Measurements from ENCODE around the gene GYG1. TPM values are rescaled to one million over a fixed set of nuclear protein-coding genes. Genes with fewer than 3 reads are reported as not detected.

GYG1 gene
- total RNA-seq, 2 donors from 2014 or later: 22.3 to 27.4 TPM

- H3K36me3 Mint-ChIP-seq (ENCODE audit: low read depth): peaks cover 18% of the 10 kb centered on the region
- no peaks in the 10 kb centered on the region for H3K9me3 ChIP-seq (ENCODE audit: control insufficient read depth, low read length, poor library complexity, severe bottlenecking)
- ATAC-seq: no peak
- no peak overlapping the region for H3K27ac Mint-ChIP-seq
- H3K4me3 Mint-ChIP-seq: no peak overlapping the region
- H3K27me3 Mint-ChIP-seq: no peaks in the 10 kb centered on the region
- H3K4me1 Mint-ChIP-seq: peaks cover 20% of the 10 kb centered on the region
- no peak for DNase-seq
These were observed 22.4 kb downstream of the GYG1 start for GRCh38 chr3:149013726-149014125.

- H3K9me3 ChIP-seq (ENCODE audit: control insufficient read depth, low read length, poor library complexity, severe bottlenecking): no peaks in the 10 kb centered on the region
- H3K27me3 Mint-ChIP-seq: no peaks in the 10 kb centered on the region
- H3K4me3 Mint-ChIP-seq: peak overlapping the region; percentile 8
- no peak for ATAC-seq
- H3K27ac Mint-ChIP-seq: peak overlapping the region; percentile 12
- H3K4me1 Mint-ChIP-seq: peaks cover 26% of the 10 kb centered on the region
- H3K36me3 Mint-ChIP-seq (ENCODE audit: low read depth): peaks cover 16% of the 10 kb centered on the region
- DNase-seq: no peak
These were observed 24.1 kb downstream of the GYG1 start for GRCh38 chr3:149015393-149015792.

- Mint-ChIP-seq H3K36me3 (ENCODE audit: low read depth) (peaks cover 13% of the 10 kb centered on the region), H3K4me3 (no peak overlapping the region), H3K4me1 (peaks cover 25% of the 10 kb centered on the region), H3K27ac (no peak overlapping the region), H3K27me3 (no peaks in the 10 kb centered on the region)
- DNase-seq: no peak
- H3K9me3 ChIP-seq (ENCODE audit: control insufficient read depth, low read length, poor library complexity, severe bottlenecking): no peaks in the 10 kb centered on the region
- ATAC-seq: no peak
These were observed 24.9 kb downstream of the GYG1 start for GRCh38 chr3:149016242-149016641.

- Mint-ChIP-seq H3K27ac (no peak overlapping the region), H3K4me1 (peaks cover 26% of the 10 kb centered on the region), H3K36me3 (ENCODE audit: low read depth) (peaks cover 13% of the 10 kb centered on the region), H3K4me3 (no peak overlapping the region), H3K27me3 (no peaks in the 10 kb centered on the region)
- no peak for ATAC-seq
- H3K9me3 ChIP-seq (ENCODE audit: control insufficient read depth, low read length, poor library complexity, severe bottlenecking): no peaks in the 10 kb centered on the region
- DNase-seq: no peak
These were observed 25.6 kb downstream of the GYG1 start for GRCh38 chr3:149016669-149017541.

DNA sequence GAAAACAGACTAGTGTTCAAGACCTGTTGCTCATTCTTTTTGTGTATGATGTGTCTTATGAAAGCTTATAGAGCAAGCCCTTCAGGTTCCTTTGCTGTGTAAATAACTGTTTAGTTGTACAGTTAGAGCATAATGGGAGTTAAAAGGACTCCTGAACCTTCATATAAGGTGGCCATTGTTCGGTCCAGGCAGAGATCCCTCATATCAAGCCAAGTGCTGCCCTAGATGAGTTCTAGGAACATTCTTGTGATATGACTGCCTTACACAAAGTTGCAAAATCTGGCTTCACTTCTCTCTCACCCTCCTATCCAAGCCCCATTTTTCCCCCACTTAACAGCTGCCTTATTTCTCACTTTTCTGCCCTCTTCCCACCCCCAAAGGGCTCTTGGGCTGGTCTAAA lies 26.9 kb downstream of the GYG1 start:
- DNase-seq: no peak
- no peaks in the 10 kb centered on the region for H3K9me3 ChIP-seq (ENCODE audit: control insufficient read depth, low read length, poor library complexity, severe bottlenecking)
- Mint-ChIP-seq H3K27ac (peak overlapping the region; percentile 47), H3K4me1 (peaks cover 27% of the 10 kb centered on the region), H3K27me3 (no peaks in the 10 kb centered on the region), H3K4me3 (no peak overlapping the region), H3K36me3 (ENCODE audit: low read depth) (peaks cover 13% of the 10 kb centered on the region)
- ATAC-seq: no peak

GRCh38 chr3:149019580-149019979 lies 28.2 kb downstream of the GYG1 start:
- Mint-ChIP-seq H3K4me1 (peaks cover 24% of the 10 kb centered on the region), H3K27me3 (no peaks in the 10 kb centered on the region), H3K4me3 (no peak overlapping the region), H3K36me3 (ENCODE audit: low read depth) (peaks cover 11% of the 10 kb centered on the region), H3K27ac (no peak overlapping the region)
- DNase-seq (no peak), ATAC-seq (no peak)
- H3K9me3 ChIP-seq (ENCODE audit: control insufficient read depth, low read length, poor library complexity, severe bottlenecking): no peaks in the 10 kb centered on the region

- ATAC-seq (no peak), DNase-seq (no peak)
- H3K27ac Mint-ChIP-seq: no peak overlapping the region
- no peak overlapping the region for H3K4me3 Mint-ChIP-seq
- H3K27me3 Mint-ChIP-seq: no peaks in the 10 kb centered on the region
- H3K9me3 ChIP-seq (ENCODE audit: control insufficient read depth, low read length, poor library complexity, severe bottlenecking): no peaks in the 10 kb centered on the region
- peaks cover 8% of the 10 kb centered on the region for H3K36me3 Mint-ChIP-seq (ENCODE audit: low read depth)
- peaks cover 21% of the 10 kb centered on the region for H3K4me1 Mint-ChIP-seq
These were observed 29.0 kb downstream of the GYG1 start for GRCh38 chr3:149020196-149020838.

DNA sequence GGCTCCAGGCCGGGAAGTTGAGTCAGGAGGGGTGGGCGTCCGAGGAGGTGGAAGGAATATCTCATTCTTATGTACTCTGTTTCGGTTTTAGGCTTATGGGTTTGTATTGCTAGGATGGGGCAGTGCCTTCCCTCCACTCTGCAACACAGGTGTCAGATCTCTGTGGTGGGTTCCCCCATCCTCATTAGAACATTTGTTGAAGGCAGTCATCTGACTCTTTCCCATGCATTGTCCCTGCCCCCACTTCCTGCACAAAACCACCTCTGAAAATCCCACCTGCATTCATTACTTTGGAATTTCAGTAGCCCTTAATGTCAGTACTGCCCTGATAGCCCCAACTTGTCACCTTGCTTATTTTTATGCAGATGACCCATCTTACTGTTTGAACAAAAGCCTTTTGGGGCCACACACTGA lies 29.5 kb downstream of the GYG1 start:
- DNase-seq: no peak
- H3K36me3 Mint-ChIP-seq (ENCODE audit: low read depth): peaks cover 4% of the 10 kb centered on the region
- ATAC-seq: no peak
- H3K9me3 ChIP-seq (ENCODE audit: control insufficient read depth, low read length, poor library complexity, severe bottlenecking): no peaks in the 10 kb centered on the region
- no peaks in the 10 kb centered on the region for H3K27me3 Mint-ChIP-seq
- H3K4me3 Mint-ChIP-seq: no peak overlapping the region
- H3K4me1 Mint-ChIP-seq: peaks cover 18% of the 10 kb centered on the region
- H3K27ac Mint-ChIP-seq: no peak overlapping the region

GRCh38 chr3:149021830-149022229 lies 30.5 kb downstream of the GYG1 start:
- H3K4me3 Mint-ChIP-seq: no peak overlapping the region
- no peaks in the 10 kb centered on the region for H3K27me3 Mint-ChIP-seq
- H3K4me1 Mint-ChIP-seq: peaks cover 18% of the 10 kb centered on the region
- no peak for DNase-seq
- H3K36me3 Mint-ChIP-seq (ENCODE audit: low read depth): peaks cover 4% of the 10 kb centered on the region
- H3K9me3 ChIP-seq (ENCODE audit: control insufficient read depth, low read length, poor library complexity, severe bottlenecking): no peaks in the 10 kb centered on the region
- no peak for ATAC-seq
- H3K27ac Mint-ChIP-seq: no peak overlapping the region

DNA sequence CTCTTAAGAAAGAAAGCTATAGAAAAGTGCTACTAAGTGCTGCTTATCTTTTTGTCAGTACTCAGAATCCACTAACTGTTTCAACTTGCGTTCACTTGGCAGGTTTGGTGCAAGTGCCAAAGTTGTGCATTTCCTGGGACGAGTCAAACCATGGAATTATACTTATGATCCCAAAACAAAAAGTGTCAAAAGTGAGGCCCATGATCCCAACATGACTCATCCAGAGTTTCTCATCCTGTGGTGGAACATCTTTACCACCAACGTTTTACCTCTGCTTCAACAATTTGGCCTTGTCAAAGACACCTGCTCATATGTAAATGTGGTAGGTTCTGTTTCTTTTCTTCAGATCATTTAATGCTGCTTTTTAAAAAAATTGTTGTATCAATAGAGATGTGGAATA lies 32.6 kb downstream of the GYG1 start:
- peaks cover 18% of the 10 kb centered on the region for H3K4me1 Mint-ChIP-seq
- no peaks in the 10 kb centered on the region for H3K27me3 Mint-ChIP-seq
- DNase-seq (no peak), ATAC-seq (no peak)
- no peak overlapping the region for H3K27ac Mint-ChIP-seq
- H3K36me3 Mint-ChIP-seq (ENCODE audit: low read depth): peaks cover 4% of the 10 kb centered on the region
- no peaks in the 10 kb centered on the region for H3K9me3 ChIP-seq (ENCODE audit: control insufficient read depth, low read length, poor library complexity, severe bottlenecking)
- no peak overlapping the region for H3K4me3 Mint-ChIP-seq

DNA sequence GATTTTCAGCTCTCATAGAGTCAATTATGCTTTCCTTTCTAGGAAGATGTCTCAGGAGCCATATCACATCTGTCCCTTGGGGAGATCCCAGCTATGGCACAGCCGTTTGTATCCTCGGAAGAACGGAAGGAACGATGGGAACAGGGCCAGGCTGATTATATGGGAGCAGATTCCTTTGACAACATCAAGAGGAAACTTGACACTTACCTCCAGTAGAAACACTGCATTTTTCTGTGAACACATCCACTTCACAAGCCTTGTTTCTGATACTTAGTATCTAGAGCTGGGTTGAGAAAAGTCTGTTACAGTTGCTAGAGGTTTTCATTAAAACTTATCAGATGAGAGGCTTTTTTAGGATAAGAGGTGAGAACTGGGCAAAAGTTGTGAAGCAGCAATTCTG lies 35.4 kb downstream of the GYG1 start:
- Mint-ChIP-seq H3K4me1 (peaks cover 6% of the 10 kb centered on the region), H3K27ac (peak overlapping the region; percentile 32), H3K36me3 (ENCODE audit: low read depth) (peaks cover 4% of the 10 kb centered on the region), H3K4me3 (no peak overlapping the region), H3K27me3 (no peaks in the 10 kb centered on the region)
- H3K9me3 ChIP-seq (ENCODE audit: control insufficient read depth, low read length, poor library complexity, severe bottlenecking): no peaks in the 10 kb centered on the region
- ATAC-seq: no peak
- no peak for DNase-seq

DNA sequence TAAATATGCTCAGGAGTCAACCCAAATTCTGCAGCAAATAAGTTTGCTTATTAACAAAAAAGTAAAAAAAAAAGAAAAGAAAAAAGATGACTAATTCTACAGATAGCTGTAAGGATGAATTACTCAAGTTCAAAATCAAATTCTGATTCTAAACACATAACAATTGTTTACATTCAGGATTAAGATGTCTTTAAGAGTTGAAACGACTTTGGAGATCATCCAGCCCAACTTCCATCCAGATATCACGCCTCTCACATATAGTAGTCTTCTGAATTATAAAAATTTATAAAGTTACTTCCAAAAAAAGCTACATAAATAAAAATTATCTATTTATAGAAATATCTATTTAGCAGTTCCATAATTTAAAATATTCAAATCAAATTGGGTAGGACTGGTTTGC lies 39.8 kb downstream of the GYG1 start:
- ATAC-seq (no peak), DNase-seq (no peak)
- Mint-ChIP-seq H3K4me1 (peaks cover 2% of the 10 kb centered on the region), H3K27me3 (no peaks in the 10 kb centered on the region), H3K27ac (no peak overlapping the region), H3K36me3 (ENCODE audit: low read depth) (no peaks in the 10 kb centered on the region), H3K4me3 (no peak overlapping the region)
- H3K9me3 ChIP-seq (ENCODE audit: control insufficient read depth, low read length, poor library complexity, severe bottlenecking): no peaks in the 10 kb centered on the region

DNA sequence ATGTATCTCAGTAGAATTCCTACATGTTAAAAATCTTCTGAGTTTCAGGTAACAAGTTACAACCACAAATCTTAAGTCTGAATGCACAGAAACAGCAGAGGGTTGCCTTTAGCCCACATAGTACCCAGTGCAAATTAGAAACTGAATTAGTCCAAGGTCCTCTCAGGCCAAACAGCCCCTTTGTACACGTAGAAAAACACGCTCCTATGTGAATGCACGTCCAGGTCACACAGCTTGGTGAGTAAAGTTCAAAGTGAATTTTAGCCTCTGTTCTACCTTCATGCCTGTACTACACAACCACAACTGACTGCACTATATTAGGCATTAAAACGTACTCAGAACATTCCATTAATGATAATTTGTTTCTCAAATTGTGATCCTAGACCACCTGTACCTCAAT lies 46.3 kb downstream of the GYG1 start:
- no peak for DNase-seq
- Mint-ChIP-seq H3K4me3 (no peak overlapping the region), H3K27ac (no peak overlapping the region), H3K4me1 (peaks cover 5% of the 10 kb centered on the region), H3K27me3 (no peaks in the 10 kb centered on the region), H3K36me3 (ENCODE audit: low read depth) (peaks cover 5% of the 10 kb centered on the region)
- ATAC-seq: no peak
- H3K9me3 ChIP-seq (ENCODE audit: control insufficient read depth, low read length, poor library complexity, severe bottlenecking): no peaks in the 10 kb centered on the region

DNA sequence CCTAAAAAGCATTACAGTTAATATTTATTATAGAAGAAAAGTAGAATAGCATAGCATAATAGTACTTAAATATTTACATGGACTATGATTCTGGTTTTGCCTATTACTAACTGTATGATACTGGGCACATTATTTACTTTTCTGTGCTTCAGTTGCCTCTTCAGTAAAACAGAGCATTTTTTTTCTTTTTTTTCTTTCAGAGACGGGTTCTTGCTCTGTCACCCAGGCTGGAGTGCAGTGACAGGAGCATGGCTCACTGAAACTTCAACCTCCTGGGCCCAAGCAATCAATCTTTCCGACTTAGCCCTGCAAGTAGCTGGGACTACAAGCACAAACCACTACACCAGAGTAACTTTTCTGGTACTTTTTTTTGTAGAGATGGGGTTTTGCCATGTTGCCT lies 47.0 kb downstream of the GYG1 start:
- H3K4me1 Mint-ChIP-seq: peaks cover 11% of the 10 kb centered on the region
- H3K27me3 Mint-ChIP-seq: no peaks in the 10 kb centered on the region
- peaks cover 5% of the 10 kb centered on the region for H3K36me3 Mint-ChIP-seq (ENCODE audit: low read depth)
- ATAC-seq (no peak), DNase-seq (no peak)
- H3K9me3 ChIP-seq (ENCODE audit: control insufficient read depth, low read length, poor library complexity, severe bottlenecking): no peaks in the 10 kb centered on the region
- H3K27ac Mint-ChIP-seq: no peak overlapping the region
- no peak overlapping the region for H3K4me3 Mint-ChIP-seq
